ENCODE results near the gene PGLYRP3. TPM values are rescaled to one million over a fixed set of nuclear protein-coding genes. Genes with fewer than 3 reads are reported as not detected.

Gene PGLYRP3
- total and polyA plus RNA-seq, 2 donors (not counting 3 experiments of a cell fraction or from before 2014, with no cell fraction given) = not detected

GRCh38 chr1:153362187-153362775, 49.5 kb upstream of the PGLYRP3 start:
- FAIRE-seq = no peak
- H3K9me3 ChIP-seq (replicated peaks; ENCODE audit: control insufficient read depth, insufficient read depth, low read length) = no peaks in the 10 kb centered on the region
- no peak for TF ChIP-seq CTCF (IDR thresholded peaks at IDR 0.05; ENCODE audit: extremely low read depth in 1 of 2, insufficient read depth in 1 of 2, low read depth in 1 of 2, low read length in 2 of 2)
- no peak for TF ChIP-seq MAX (IDR thresholded peaks at IDR 0.05; ENCODE audit: insufficient read depth, insufficient read length)
- no peak for TF ChIP-seq EZH2 (IDR thresholded peaks at IDR 0.05; ENCODE audit: borderline replicate concordance, low read depth, low read length, severe bottlenecking)
- no peak for TF ChIP-seq POLR2AphosphoS5 (IDR thresholded peaks at IDR 0.05; ENCODE audit: insufficient read depth, low read depth, low read length)
- no peak for TF ChIP-seq JUN (IDR thresholded peaks at IDR 0.05; ENCODE audit: borderline replicate concordance, insufficient read depth, insufficient read length, low read depth)
- no peak for TF ChIP-seq MYC (IDR thresholded peaks at IDR 0.05; ENCODE audit: low read depth, low read length)
- no peak for TF ChIP-seq POLR2A (IDR thresholded peaks at IDR 0.05; ENCODE audit: low read depth, low read length)
- TF ChIP-seq GATA2 (IDR thresholded peaks at IDR 0.05; ENCODE audit: insufficient read depth, insufficient read length, low read depth, low read length) = no peak
- no peak for TF ChIP-seq FOS (IDR thresholded peaks at IDR 0.05; ENCODE audit: borderline replicate concordance, insufficient read depth, low read length)
- no peak overlapping the region for H3K27ac ChIP-seq (ENCODE audit: insufficient read depth, low read depth, low read length)
- no peaks in the 10 kb centered on the region for H3K27me3 ChIP-seq (ENCODE audit: control insufficient read depth in 2 of 2, insufficient read depth in 2 of 2, low read length in 2 of 2)
- intact Hi-C loops (cut with micrococcal nuclease) (no loop called here), dilution Hi-C loops (cut with MboI; ENCODE audit: extremely low pct_ligation_motif_present, low sequenced_read_pairs) (no loop called here)
- H3K4me1 ChIP-seq (ENCODE audit: control insufficient read depth, extremely low read depth, insufficient read depth, low read length) = no peaks in the 10 kb centered on the region
- no peak overlapping the region for H3K9ac ChIP-seq (replicated peaks; ENCODE audit: extremely low read depth, insufficient read depth, low read length)
- H2AFZ ChIP-seq (ENCODE audit: low read depth, low read length) = no peak overlapping the region
- no peak overlapping the region for H3K4me3 ChIP-seq (replicated peaks in 1 of 3; ENCODE audit: insufficient read depth in 1 of 3, low read depth in 1 of 3, low read length in 3 of 3)
- no peaks in the 10 kb centered on the region for H4K20me1 ChIP-seq (replicated peaks; ENCODE audit: control insufficient read depth, extremely low read depth, insufficient read depth, low read length)
- ChIA-PET POLR2A (no interaction called here), CTCF (interaction anchor here (1.2 to 1.7 kb wide), 2 partner anchors 9 to 133 kb away, joined by 3 to 8 read pairs; no protein-coding TSS in a partner anchor)
- H3K9me1 ChIP-seq (replicated peaks; ENCODE audit: control insufficient read depth, extremely low read depth, insufficient read depth, low read length) = no peaks in the 10 kb centered on the region
- no peak overlapping the region for H3K4me2 ChIP-seq (ENCODE audit: insufficient read depth, low read length)
- no TSS peak for BruUV-seq (replicated peaks)
- no peaks in the 10 kb centered on the region for H3K36me3 ChIP-seq (ENCODE audit: control insufficient read depth in 2 of 2, extremely low read depth in 1 of 2, insufficient read depth in 2 of 2, low read length in 2 of 2)
- no peak for DNase-seq (ENCODE audit: low read depth, low spot score)
- H3K79me2 ChIP-seq (ENCODE audit: control insufficient read depth, insufficient read depth, low read length) = no peaks in the 10 kb centered on the region
